Uterus (tissue), 2 donors: ENCODE measurements around the gene PPIE.

ENCODE experiments used
- CTCF ChIP-seq, 4 experiments: fragments of 200-600 bp in 2 of 4; fragments of 450-650 bp in 2 of 4; sonication (generic) in 2 of 4; IDR thresholded peaks; one replicate each; pipeline ENCODE4 v1.5.1; 2016 to 2019; ENCODE audit warnings: antibody characterized with exemption in 4 of 4, mild to moderate bottlenecking in 2 of 4, moderate library complexity in 1 of 4
- POLR2A ChIP-seq, 2 donors: fragments of 450-650 bp; IDR thresholded peaks; one replicate each; pipeline ENCODE4 v1.6.1; 2016; ENCODE audit warnings: antibody characterized with exemption in 2 of 2, mild to moderate bottlenecking in 1 of 2, moderate library complexity in 1 of 2

DNA sequence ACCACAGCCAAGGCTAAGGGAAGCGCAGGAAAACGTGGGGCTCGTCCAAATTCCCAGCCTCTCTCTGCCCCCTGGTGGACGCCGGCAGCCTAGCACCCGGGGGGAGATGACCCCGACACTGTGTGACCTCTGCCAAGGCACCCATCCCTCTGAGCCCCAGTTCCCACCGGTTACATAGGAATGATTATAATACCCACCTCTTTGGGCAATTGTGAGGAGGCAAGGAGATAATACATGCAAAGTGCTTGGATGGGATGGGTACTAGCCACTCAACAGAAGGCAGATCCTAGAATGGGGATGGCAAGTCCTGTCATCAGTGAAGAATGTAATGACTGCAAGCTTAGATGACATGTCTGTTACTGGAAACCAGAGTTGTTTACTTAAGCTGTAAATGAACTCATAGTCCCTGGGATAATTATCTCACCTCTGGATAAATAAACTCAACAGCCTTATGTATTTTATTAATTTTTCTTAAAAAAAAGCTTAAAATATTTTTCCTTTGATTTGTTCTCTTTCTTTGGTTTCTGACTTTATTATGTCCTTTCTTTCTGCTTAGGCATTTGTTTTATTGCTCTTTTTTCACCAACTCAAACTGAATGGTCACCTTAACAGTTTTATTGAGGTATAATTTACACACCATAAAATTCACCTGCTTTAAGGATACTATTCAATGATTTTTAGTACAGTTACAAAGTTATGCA lies 61.2 kb downstream of the PPIE start:
- TF ChIP-seq POLR2A (IDR thresholded peaks at IDR 0.05) (no peak), CTCF (IDR thresholded peaks at IDR 0.05) (peak; percentile 19 to 54 (median 42))
